ENCODE measurements around the gene WASF2. TPM values are rescaled to one million over a fixed set of nuclear protein-coding genes. Genes with fewer than 3 reads are reported as not detected.
"Not testable (repeated sequence)": the region's sequence is repeated elsewhere in the genome, so short reads cannot be mapped to it uniquely, and the experiment has no call there.

Gene WASF2, protein sequence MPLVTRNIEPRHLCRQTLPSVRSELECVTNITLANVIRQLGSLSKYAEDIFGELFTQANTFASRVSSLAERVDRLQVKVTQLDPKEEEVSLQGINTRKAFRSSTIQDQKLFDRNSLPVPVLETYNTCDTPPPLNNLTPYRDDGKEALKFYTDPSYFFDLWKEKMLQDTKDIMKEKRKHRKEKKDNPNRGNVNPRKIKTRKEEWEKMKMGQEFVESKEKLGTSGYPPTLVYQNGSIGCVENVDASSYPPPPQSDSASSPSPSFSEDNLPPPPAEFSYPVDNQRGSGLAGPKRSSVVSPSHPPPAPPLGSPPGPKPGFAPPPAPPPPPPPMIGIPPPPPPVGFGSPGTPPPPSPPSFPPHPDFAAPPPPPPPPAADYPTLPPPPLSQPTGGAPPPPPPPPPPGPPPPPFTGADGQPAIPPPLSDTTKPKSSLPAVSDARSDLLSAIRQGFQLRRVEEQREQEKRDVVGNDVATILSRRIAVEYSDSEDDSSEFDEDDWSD
- total RNA-seq (100 to 1,000 TPM; 155 to 164 TPM), polyA plus RNA-seq (10 to 100 TPM; 27.2 to 47.4 TPM)
- long read RNA-seq, donor 1, full-length matches to known transcripts, result 2 of 412 reads
- long read RNA-seq, donor 1, partial matches to known transcripts, result 97 of 412 reads
- long read RNA-seq, donor 1, other reads (novel, unspliced or antisense), result 313 of 412 reads
- long read RNA-seq, donor 2, full-length matches to known transcripts, result 6 of 112 reads
- long read RNA-seq, donor 2, partial matches to known transcripts, result 34 of 112 reads
- long read RNA-seq, donor 2, other reads (novel, unspliced or antisense), result 72 of 112 reads

DNA sequence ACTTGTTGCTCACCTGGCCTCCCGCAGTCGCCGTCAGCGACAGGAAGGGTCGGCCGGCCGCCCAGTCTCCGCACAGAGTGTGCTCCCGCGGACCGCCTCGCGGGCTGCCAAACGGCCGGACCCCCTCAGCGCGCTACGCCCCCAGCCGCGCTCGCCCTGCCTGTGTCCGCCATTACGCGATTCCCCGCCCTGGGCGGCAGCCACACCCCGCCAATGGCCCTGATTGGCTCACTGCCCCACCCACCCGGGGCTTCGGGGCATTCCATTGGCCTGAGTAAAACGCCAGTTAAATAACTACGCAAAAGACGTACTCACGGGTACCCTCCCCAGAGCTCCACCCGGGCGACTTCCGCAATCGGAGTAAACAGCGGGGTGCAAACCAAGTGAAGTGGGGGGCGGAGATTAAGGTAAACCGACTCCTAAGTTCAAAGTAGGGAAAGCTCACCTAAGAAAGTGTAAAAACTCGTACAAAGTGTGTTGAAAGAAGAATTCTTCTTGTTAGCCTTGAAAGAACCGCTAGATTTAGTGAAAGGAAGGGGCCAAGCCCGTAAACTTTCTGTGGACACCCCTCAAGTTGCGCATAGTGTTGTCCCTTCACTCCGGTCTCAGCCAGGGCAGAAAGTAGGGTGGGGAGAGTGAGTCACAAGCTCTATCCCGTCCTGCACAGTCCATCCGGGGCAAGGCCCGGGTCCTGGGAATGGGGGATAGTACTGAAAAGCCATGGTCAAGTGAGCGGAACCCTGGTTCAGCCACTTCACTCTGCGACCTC is at the start of gene WASF2:
Gene WASF2 (minus strand): TSS at position 195 of the 769 bp plus-strand sequence. CDS start 61,277 bp downstream, outside the sequence.
- peak within 1 kb of the TSS; percentile 9 to 87 for H3K27ac ChIP-seq (ENCODE audit: low read depth in 1 of 2, low read length in 2 of 2)
- no peaks in the 10 kb centered on the region for H3K4me1 ChIP-seq (ENCODE audit: control insufficient read depth in 1 of 2, insufficient read depth in 2 of 2, low read length in 2 of 2)
- H3K27me3 ChIP-seq (ENCODE audit: control insufficient read depth in 1 of 2, insufficient read depth in 2 of 2, low read length in 1 of 2), result no peaks in the 10 kb centered on the region
- peak; percentile 97 for ATAC-seq (ENCODE audit: low FRiP score)
- H3K9me3 ChIP-seq (ENCODE audit: control insufficient read depth, low read length), result no peaks in the 10 kb centered on the region
- no peaks in the 10 kb centered on the region for H3K36me3 ChIP-seq (ENCODE audit: control insufficient read depth in 1 of 2, insufficient read depth in 2 of 2, low read length in 1 of 2)
- WGBS, 2 donors, result 1% methylated on average over 42 to 50 of the region's 50 CpGs
- intact Hi-C loops (cut with DNase I), result loop anchor here (2.0 to 10.0 kb wide), 5 partner anchors 63 to 115 kb away; partner anchors contain the start of gene AHDC1 (in 1 of the 2)
- peak; percentile 98 for DNase-seq
- peak within 1 kb of the TSS; percentile 79 to 97 for H3K4me3 ChIP-seq (ENCODE audit: low read length in 2 of 2)

DNA sequence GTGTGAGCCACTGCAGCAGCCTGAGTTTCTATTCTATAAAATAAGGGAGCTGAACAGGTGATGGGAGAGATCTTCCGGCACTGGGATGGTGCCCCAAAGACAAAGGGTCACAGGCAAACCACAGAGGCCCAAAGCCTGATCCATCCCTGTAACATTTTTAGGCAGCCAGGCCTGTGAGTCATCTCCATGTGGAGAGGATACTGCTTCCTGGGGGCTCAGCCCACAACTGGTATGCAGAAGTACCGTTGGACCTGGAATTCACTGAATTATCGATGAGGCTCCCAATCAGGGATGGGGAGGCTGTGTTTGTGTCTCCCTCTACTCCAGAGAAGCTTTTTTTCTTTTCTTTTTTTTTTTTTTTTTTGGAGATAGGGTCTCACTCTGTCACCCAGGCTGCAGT is 48.8 kb upstream of the WASF2 start:
- ATAC-seq (ENCODE audit: low FRiP score), result no peak
- intact Hi-C loops (cut with DNase I), result no loop called here
- no peak overlapping the region for H3K4me3 ChIP-seq (ENCODE audit: low read length in 2 of 2)
- H3K36me3 ChIP-seq (ENCODE audit: control insufficient read depth in 1 of 2, insufficient read depth in 2 of 2, low read length in 1 of 2), result no peaks in the 10 kb centered on the region
- 57 to 60% methylated on average over 3 of the region's 3 CpGs for WGBS, 2 donors
- H3K27me3 ChIP-seq (ENCODE audit: control insufficient read depth in 1 of 2, insufficient read depth in 2 of 2, low read length in 1 of 2), result no peaks in the 10 kb centered on the region
- no peaks in the 10 kb centered on the region for H3K9me3 ChIP-seq (ENCODE audit: control insufficient read depth, low read length)
- no peaks in the 10 kb centered on the region for H3K4me1 ChIP-seq (ENCODE audit: control insufficient read depth in 1 of 2, insufficient read depth in 2 of 2, low read length in 2 of 2)
- no peak overlapping the region for H3K27ac ChIP-seq (ENCODE audit: low read depth in 1 of 2, low read length in 2 of 2)
- peak in 1 of 2 donors; percentile 51 for DNase-seq

DNA sequence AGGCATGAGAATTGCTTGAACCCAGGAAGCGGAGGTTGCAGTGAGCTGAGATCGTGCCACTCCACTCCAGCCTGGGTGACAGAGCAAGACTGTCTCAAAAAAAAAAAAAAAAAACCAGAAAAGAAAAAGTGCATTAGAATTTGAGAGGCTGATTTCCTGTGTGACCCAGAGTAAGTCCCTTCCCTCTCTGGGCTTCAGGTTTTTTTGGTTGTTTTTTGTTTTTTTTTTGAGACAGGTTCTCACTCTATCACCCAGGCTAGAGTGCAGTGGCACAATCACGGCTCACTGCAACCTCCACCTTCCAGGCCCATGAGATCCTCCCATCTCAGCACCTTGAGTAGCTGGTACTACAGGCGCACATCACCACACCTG is 48.3 kb upstream of the WASF2 start:
- H3K9me3 ChIP-seq (ENCODE audit: control insufficient read depth, low read length); intact Hi-C loops (cut with DNase I); H3K36me3 ChIP-seq (ENCODE audit: control insufficient read depth in 1 of 2, insufficient read depth in 2 of 2, low read length in 1 of 2); H3K4me1 ChIP-seq (ENCODE audit: control insufficient read depth in 1 of 2, insufficient read depth in 2 of 2, low read length in 2 of 2); H3K27me3 ChIP-seq (ENCODE audit: control insufficient read depth in 1 of 2, insufficient read depth in 2 of 2, low read length in 1 of 2); DNase-seq; H3K27ac ChIP-seq (ENCODE audit: low read depth in 1 of 2, low read length in 2 of 2); ATAC-seq (ENCODE audit: low FRiP score); H3K4me3 ChIP-seq (ENCODE audit: low read length in 2 of 2): not testable (repeated sequence)
- WGBS, 2 donors, result 92 to 98% methylated on average over 4 of the region's 4 CpGs

DNA sequence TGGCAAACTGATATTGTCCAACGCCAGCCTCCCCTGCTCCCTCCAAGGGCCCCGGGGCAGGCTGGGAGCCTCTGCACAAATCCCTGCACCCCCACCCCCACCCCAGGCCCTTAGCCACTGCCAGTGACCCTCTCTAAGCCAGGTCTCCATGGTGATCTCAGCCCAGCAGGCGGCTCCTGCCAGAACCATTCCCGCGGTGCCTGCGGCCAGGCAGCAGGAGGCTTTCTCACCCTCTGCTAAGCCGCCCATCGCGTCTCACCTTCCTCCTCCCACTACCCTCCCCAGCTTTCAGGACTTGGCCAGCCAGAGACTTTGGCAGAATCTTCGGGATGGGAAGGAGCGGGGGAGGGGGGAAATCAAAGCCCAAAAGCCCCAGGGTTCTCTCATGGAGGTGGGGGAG is 46.8 kb upstream of the WASF2 start:
- Histone ChIP-seq H3K27ac (ENCODE audit: low read depth in 1 of 2, low read length in 2 of 2) (no peak overlapping the region), H3K4me1 (ENCODE audit: control insufficient read depth in 1 of 2, insufficient read depth in 2 of 2, low read length in 2 of 2) (no peaks in the 10 kb centered on the region), H3K36me3 (ENCODE audit: control insufficient read depth in 1 of 2, insufficient read depth in 2 of 2, low read length in 1 of 2) (no peaks in the 10 kb centered on the region), H3K4me3 (ENCODE audit: low read length in 2 of 2) (no peak overlapping the region), H3K9me3 (ENCODE audit: control insufficient read depth, low read length) (no peaks in the 10 kb centered on the region), H3K27me3 (ENCODE audit: control insufficient read depth in 1 of 2, insufficient read depth in 2 of 2, low read length in 1 of 2) (no peaks in the 10 kb centered on the region)
- intact Hi-C loops (cut with DNase I), result no loop called here
- DNase-seq (peak in 1 of 2 donors; percentile 82), ATAC-seq (ENCODE audit: low FRiP score) (peak; percentile 87)
- WGBS, 2 donors, result 5 to 8% methylated on average over 11 of the region's 11 CpGs

DNA sequence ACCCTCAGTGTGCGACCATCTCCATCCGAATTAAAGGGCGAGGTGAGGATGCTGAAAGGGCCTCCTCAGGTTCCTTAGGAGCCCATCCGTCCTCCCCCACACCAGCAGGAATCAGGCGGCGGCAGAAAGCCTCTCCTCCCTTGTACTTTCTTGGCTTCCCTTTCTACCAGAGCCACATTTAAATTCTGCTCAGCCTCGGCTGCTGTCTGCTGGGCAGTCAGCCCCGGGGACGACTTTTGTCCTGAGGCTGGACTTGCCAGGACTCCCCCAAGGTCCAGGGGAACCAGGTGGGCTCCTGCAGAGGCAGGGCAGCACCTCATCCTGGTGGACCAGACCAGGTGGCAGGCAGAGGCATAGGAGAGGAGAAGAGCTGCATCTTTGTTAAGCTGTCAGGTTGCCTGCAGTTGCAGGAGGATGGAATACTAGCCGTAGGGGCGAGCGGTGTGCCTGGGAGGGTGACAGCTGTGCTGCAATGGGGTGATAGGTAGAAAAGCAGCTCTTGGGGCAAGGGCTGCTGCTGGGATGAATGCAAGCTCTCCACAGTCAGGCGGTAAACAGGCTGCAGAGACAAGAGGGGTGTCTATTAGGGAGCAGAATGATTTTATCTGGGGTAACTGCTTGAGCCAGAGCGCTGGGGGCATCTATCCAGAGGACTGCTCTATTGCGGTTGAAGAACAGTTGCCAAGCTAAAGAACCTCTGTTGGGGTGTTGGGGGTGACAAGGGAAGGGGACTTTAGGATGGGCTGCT is 46.2 kb upstream of the WASF2 start:
- H3K9me3 ChIP-seq (ENCODE audit: control insufficient read depth, low read length), result no peaks in the 10 kb centered on the region
- no peak for DNase-seq
- 30 to 31% methylated on average over 15 of the region's 15 CpGs for WGBS, 2 donors
- ATAC-seq (ENCODE audit: low FRiP score), result peak; percentile 9
- H3K36me3 ChIP-seq (ENCODE audit: control insufficient read depth in 1 of 2, insufficient read depth in 2 of 2, low read length in 1 of 2), result no peaks in the 10 kb centered on the region
- intact Hi-C loops (cut with DNase I), result no loop called here
- no peaks in the 10 kb centered on the region for H3K27me3 ChIP-seq (ENCODE audit: control insufficient read depth in 1 of 2, insufficient read depth in 2 of 2, low read length in 1 of 2)
- H3K4me3 ChIP-seq (ENCODE audit: low read length in 2 of 2), result no peak overlapping the region
- no peak overlapping the region for H3K27ac ChIP-seq (ENCODE audit: low read depth in 1 of 2, low read length in 2 of 2)
- H3K4me1 ChIP-seq (ENCODE audit: control insufficient read depth in 1 of 2, insufficient read depth in 2 of 2, low read length in 2 of 2), result no peaks in the 10 kb centered on the region

DNA sequence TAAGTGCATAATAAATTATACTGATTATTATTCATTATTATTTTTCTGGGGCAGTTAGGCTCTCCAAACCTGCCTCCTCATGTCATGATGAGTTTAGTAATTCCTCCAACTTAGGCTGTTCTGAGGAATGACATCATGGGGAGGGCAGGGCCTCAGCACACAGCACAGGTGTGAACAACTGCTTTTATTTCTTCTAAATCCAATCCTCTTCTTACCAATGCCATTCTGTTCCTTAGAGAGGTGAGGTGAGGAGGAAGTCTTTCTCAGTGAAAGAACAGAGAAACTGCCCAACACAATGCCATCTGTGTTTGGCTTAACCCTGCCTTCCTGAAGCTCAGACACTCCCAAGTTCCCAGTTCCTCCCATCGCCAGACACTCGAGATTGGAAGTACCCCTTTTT is 45.4 kb upstream of the WASF2 start:
- Histone ChIP-seq H3K4me1 (ENCODE audit: control insufficient read depth in 1 of 2, insufficient read depth in 2 of 2, low read length in 2 of 2) (no peaks in the 10 kb centered on the region), H3K36me3 (ENCODE audit: control insufficient read depth in 1 of 2, insufficient read depth in 2 of 2, low read length in 1 of 2) (no peaks in the 10 kb centered on the region), H3K9me3 (ENCODE audit: control insufficient read depth, low read length) (no peaks in the 10 kb centered on the region), H3K27me3 (ENCODE audit: control insufficient read depth in 1 of 2, insufficient read depth in 2 of 2, low read length in 1 of 2) (no peaks in the 10 kb centered on the region), H3K27ac (ENCODE audit: low read depth in 1 of 2, low read length in 2 of 2) (no peak overlapping the region), H3K4me3 (ENCODE audit: low read length in 2 of 2) (no peak overlapping the region)
- DNase-seq, result no peak
- no peak for ATAC-seq (ENCODE audit: low FRiP score)
- WGBS, 2 donors, result 37 to 38% methylated on average over 2 of the region's 2 CpGs
- intact Hi-C loops (cut with DNase I), result no loop called here

DNA sequence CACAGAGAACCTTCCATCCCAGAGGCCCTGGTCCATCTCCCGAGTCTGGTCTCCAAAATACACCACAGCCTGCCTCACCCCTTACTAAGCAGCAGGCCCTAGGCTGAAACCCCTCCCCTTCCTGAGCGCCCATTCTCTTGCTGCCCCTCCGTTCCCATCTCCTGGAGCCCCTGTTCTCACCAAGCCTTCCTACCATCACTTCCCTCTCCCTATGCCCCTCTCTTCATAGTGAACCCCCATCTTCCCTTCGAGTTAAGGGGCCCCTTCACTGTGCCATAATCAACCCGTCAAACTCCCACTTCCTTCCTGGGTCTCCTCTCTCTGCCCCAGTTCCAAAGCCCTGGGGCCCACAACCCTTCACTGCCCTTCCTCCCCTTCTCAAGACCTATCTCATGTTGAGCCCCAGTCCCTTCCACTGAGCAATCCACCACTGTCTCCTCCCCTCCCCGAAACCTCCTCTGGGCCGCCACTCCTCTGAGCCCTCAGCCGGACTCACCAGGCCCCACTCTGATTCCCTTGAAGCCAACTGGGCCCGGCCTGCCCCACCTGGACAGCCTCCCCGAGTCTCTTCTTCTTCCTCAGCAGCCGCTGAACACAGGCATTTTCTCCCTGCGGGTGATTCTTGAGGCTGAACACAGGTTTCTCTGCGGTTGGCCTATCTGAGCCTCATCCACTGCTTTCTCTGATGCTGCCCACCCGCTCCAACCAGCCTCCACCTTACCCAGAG is 42.2 kb upstream of the WASF2 start:
- Histone ChIP-seq H3K4me1 (ENCODE audit: control insufficient read depth in 1 of 2, insufficient read depth in 2 of 2, low read length in 2 of 2) (no peaks in the 10 kb centered on the region), H3K9me3 (ENCODE audit: control insufficient read depth, low read length) (no peaks in the 10 kb centered on the region), H3K27ac (ENCODE audit: low read depth in 1 of 2, low read length in 2 of 2) (no peak overlapping the region), H3K4me3 (ENCODE audit: low read length in 2 of 2) (no peak overlapping the region), H3K36me3 (ENCODE audit: control insufficient read depth in 1 of 2, insufficient read depth in 2 of 2, low read length in 1 of 2) (no peaks in the 10 kb centered on the region), H3K27me3 (ENCODE audit: control insufficient read depth in 1 of 2, insufficient read depth in 2 of 2, low read length in 1 of 2) (no peaks in the 10 kb centered on the region)
- DNase-seq, result no peak
- whole genome bisulfite sequencing, 2 donors, result 88 to 90% methylated on average over 14 of the region's 14 CpGs
- ATAC-seq (ENCODE audit: low FRiP score), result no peak
- intact Hi-C loops (cut with DNase I), result no loop called here

All from aorta (tissue), 5 donors.